Endodermal cell (in vitro differentiated cells): Measurements from ENCODE around the gene SLU7. TPM values are rescaled to one million over a fixed set of nuclear protein-coding genes. Genes with fewer than 3 reads are reported as not detected.

Source experiments
- DNase-seq: peaks from one replicate; pipeline ENCODE4 v3.0.0-alpha.2; 2017
- H3K27ac ChIP-seq: 2 replicates; pipeline ENCODE4 v1.5.1; 2013; ENCODE audit warnings: mild to moderate bottlenecking, low read depth, low read length, moderate library complexity
- H3K27me3 ChIP-seq: 2 replicates; pipeline ENCODE4 v1.6.1; 2013; ENCODE audit warnings: mild to moderate bottlenecking, low read length, moderate library complexity; ENCODE audit not compliant: insufficient read depth, control insufficient read depth, poor library complexity, severe bottlenecking
- H3K36me3 ChIP-seq: 2 replicates; pipeline ENCODE4 v1.7.0; 2013; ENCODE audit warnings: mild to moderate bottlenecking, low read length, moderate library complexity; ENCODE audit not compliant: control insufficient read depth, insufficient read depth
- H3K4me1 ChIP-seq: one replicate; pipeline ENCODE4 v1.7.0; 2013; ENCODE audit warnings: low read length; ENCODE audit not compliant: control insufficient read depth, insufficient read depth
- H3K4me3 ChIP-seq: 2 replicates; pipeline ENCODE4 v1.5.1; 2013; ENCODE audit warnings: mild to moderate bottlenecking, low read length, moderate library complexity
- H3K9ac ChIP-seq: 2 replicates; pipeline ENCODE4 v1.6.1; 2013; ENCODE audit warnings: mild to moderate bottlenecking, low read length, moderate library complexity; ENCODE audit not compliant: poor library complexity, severe bottlenecking; ENCODE audit errors: extremely low read depth
- H3K9me3 ChIP-seq: 2 replicates; pipeline ENCODE4 v1.6.1; 2013; ENCODE audit warnings: mild to moderate bottlenecking, low read length, moderate library complexity; ENCODE audit not compliant: control insufficient read depth
- H3K27ac Mint-ChIP-seq: 2 replicates; pipeline ENCODE4 v1.8.0; 2020; ENCODE audit warnings: mixed read lengths
- H3K27me3 Mint-ChIP-seq: 2 replicates; pipeline ENCODE4 v1.8.0; 2021; ENCODE audit warnings: mild to moderate bottlenecking, mixed read lengths; ENCODE audit not compliant: insufficient read depth
- H3K36me3 Mint-ChIP-seq: 2 replicates; pipeline ENCODE4 v1.8.0; 2020; ENCODE audit warnings: low read depth, mixed read lengths
- H3K4me1 Mint-ChIP-seq: 2 replicates; pipeline ENCODE4 v1.8.0; 2020; ENCODE audit warnings: mixed read lengths
- H3K4me3 Mint-ChIP-seq: 2 replicates; pipeline ENCODE4 v1.8.0; 2020; ENCODE audit warnings: mild to moderate bottlenecking, moderate library complexity, mixed read lengths
- H3K9me3 Mint-ChIP-seq: 2 replicates; pipeline ENCODE4 v1.8.0; 2020; ENCODE audit warnings: mild to moderate bottlenecking, mixed read lengths
- WGBS, 2 experiments: methylation state at CpG; one replicate each; pipeline versions ENCODE4 v1.1.5 to v1.1.7; 2013; ENCODE audit warnings: missing lambda C conversion rate in 2 of 2, mixed read lengths in 1 of 2; ENCODE audit not compliant: insufficient coverage in 1 of 2, insufficient read length in 1 of 2; 5-methylcytosine and 5-hydroxymethylcytosine counted together
- total RNA-seq, 2 donors: library from RNA; stranded (reverse); fragmentation: NEBNext Ultra II Directional in 1 of 2; extraction: Animal tissue kit (Norgen Biotek cat#: 25700) in 1 of 2; gene quantifications; 2 replicates in 1 of 2; 3 replicates in 1 of 2; pipeline ENCODE4 v1.2.1, GENCODE V29; 2021
- TF ChIP-seq, protein P1 (sequence below): fragments of 200-600 bp; sonication (generic); conservative IDR thresholded peaks from 2 replicates; pipeline ENCODE4 v1.5.0; 2021; ENCODE audit warnings: antibody characterized with exemption, mild to moderate bottlenecking

The SLU7 gene
- total RNA-seq, 2 donors from 2014 or later: 36.8 to 47.5 TPM

DNA sequence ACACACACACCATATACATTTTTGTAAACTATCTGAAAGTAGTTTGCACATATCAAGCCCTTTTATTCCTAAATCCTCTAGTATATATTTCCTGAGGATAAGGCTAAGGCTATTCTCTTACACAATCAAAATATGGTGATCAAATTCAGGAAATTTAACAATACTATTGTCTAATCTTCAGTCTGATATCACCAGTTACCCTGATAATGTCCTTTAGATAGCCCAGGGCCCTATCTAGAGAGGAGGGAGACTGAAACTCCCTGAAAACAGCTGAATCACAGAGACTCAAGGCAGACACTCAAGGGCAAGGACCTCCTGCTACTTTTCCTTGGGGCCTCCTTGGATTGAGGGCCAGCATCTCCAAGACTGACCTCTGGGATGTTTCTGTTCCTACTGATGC is 33.2 kb upstream of the SLU7 start:
- no peak for DNase-seq
- peaks cover 8% of the 10 kb centered on the region for H3K9me3 ChIP-seq
- TF ChIP-seq, protein P1, sequence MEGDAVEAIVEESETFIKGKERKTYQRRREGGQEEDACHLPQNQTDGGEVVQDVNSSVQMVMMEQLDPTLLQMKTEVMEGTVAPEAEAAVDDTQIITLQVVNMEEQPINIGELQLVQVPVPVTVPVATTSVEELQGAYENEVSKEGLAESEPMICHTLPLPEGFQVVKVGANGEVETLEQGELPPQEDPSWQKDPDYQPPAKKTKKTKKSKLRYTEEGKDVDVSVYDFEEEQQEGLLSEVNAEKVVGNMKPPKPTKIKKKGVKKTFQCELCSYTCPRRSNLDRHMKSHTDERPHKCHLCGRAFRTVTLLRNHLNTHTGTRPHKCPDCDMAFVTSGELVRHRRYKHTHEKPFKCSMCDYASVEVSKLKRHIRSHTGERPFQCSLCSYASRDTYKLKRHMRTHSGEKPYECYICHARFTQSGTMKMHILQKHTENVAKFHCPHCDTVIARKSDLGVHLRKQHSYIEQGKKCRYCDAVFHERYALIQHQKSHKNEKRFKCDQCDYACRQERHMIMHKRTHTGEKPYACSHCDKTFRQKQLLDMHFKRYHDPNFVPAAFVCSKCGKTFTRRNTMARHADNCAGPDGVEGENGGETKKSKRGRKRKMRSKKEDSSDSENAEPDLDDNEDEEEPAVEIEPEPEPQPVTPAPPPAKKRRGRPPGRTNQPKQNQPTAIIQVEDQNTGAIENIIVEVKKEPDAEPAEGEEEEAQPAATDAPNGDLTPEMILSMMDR: no peak
- H3K4me3 ChIP-seq: no peak overlapping the region
- no peak overlapping the region for H3K27ac ChIP-seq
- no peaks in the 10 kb centered on the region for H3K4me1 Mint-ChIP-seq
- no peaks in the 10 kb centered on the region for H3K27me3 Mint-ChIP-seq
- no peaks in the 10 kb centered on the region for H3K9me3 Mint-ChIP-seq
- H3K4me3 Mint-ChIP-seq: no peak overlapping the region
- no peaks in the 10 kb centered on the region for H3K36me3 Mint-ChIP-seq
- no peak overlapping the region for H3K9ac ChIP-seq
- no peaks in the 10 kb centered on the region for H3K4me1 ChIP-seq
- H3K36me3 ChIP-seq: no peaks in the 10 kb centered on the region
- no peak overlapping the region for H3K27ac Mint-ChIP-seq
- H3K27me3 ChIP-seq: no peaks in the 10 kb centered on the region

DNA sequence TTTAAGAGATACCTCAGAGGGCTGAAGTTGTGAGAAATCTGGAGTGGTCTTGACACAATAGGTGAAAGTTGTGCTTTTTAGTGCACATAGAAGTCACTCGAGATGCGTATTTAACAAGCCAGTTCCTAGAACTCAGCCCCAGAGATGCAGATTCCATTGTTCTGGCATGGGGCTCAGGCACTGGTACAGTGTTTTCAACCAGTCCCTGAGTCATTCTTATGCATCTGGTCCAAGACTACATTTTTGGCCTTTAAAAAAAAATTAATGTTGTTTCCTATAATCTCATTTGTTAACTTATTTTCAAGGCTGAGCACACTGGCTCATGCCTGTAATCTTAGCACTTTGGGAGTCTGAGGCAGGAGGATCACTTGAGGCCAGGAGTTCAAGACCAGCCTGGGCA is 32.4 kb upstream of the SLU7 start:
- DNase-seq: no peak
- Mint-ChIP-seq H3K27ac (no peak overlapping the region), H3K4me3 (no peak overlapping the region), H3K4me1 (no peaks in the 10 kb centered on the region), H3K27me3 (no peaks in the 10 kb centered on the region), H3K36me3 (no peaks in the 10 kb centered on the region), H3K9me3 (no peaks in the 10 kb centered on the region)
- 94 to 96% methylated on average over 2 of the region's 2 CpGs for WGBS, 2 experiments
- Histone ChIP-seq H3K27me3 (no peaks in the 10 kb centered on the region), H3K4me3 (no peak overlapping the region), H3K36me3 (no peaks in the 10 kb centered on the region), H3K27ac (no peak overlapping the region), H3K9me3 (peaks cover 8% of the 10 kb centered on the region), H3K4me1 (no peaks in the 10 kb centered on the region), H3K9ac (no peak overlapping the region)
- TF ChIP-seq, protein P1: no peak

DNA sequence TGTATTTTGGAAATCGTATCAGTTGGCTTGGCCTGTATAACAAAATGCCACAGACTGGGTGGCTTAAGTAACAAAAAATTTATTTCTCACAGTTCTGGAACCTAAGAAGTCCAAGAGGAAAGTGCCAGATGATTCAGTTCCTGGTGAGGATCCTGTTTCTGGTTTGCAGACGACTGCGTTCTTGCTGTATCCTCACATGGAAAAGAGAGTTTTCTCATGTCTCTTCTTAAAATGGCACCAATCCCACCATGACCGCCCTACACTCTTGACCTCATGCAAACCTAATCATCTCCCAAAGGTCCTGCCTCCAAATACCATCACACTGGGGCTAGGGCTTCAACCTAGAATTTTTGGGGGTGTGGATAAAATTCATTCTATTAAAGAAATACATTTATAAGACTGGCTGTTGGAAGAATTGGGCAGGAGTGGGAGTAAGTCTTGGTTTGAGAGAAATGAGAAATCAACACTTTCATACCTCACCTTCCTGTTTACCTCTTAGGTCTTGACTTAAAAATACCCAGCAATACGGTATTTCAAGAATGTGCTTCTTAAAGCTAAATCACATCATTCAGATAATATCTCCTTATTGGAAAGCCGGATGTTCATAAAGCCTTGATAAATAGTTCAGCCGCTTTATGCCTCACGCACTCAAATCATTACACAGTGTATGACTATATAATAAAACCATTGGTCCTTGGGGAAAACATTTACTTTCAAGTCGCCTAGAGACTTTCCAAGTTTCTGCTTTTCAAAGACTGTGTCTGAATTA is 31.5 kb upstream of the SLU7 start:
- Mint-ChIP-seq H3K27ac (no peak overlapping the region), H3K9me3 (no peaks in the 10 kb centered on the region), H3K36me3 (no peaks in the 10 kb centered on the region), H3K4me3 (no peak overlapping the region), H3K4me1 (no peaks in the 10 kb centered on the region), H3K27me3 (no peaks in the 10 kb centered on the region)
- H3K27ac ChIP-seq: no peak overlapping the region
- TF ChIP-seq, protein P1: no peak
- H3K27me3 ChIP-seq: no peaks in the 10 kb centered on the region
- H3K9me3 ChIP-seq: peaks cover 8% of the 10 kb centered on the region
- H3K4me1 ChIP-seq: no peaks in the 10 kb centered on the region
- 86 to 89% methylated on average over 7 to 9 of the region's 9 CpGs for WGBS, 2 experiments
- no peaks in the 10 kb centered on the region for H3K36me3 ChIP-seq
- no peak overlapping the region for H3K4me3 ChIP-seq
- no peak for DNase-seq
- no peak overlapping the region for H3K9ac ChIP-seq
